ENCODE results near the gene KISS1. TPM values are rescaled to one million over a fixed set of nuclear protein-coding genes. Genes with fewer than 3 reads are reported as not detected.

KISS1 gene
- total RNA-seq, 1 experiment from 2014 or later: not detected

- no peak for DNase-seq (ENCODE audit: low spot score)
These were observed 55.2 kb downstream of the KISS1 start for GRCh38 chr1:204141131-204141530.

Other genes with a start within 250 kb of the KISS1 start
- gene SOX13, start 123.4 kb downstream of the KISS1 start, total RNA-seq (2014; rRNA removed; shearing (Covaris generic)): 1.4 TPM in 2 replicates
- 18.3 and 19.1 TPM in 2 replicates for gene ETNK2, start 44.4 kb downstream of the KISS1 start, total RNA-seq (2014; rRNA removed; shearing (Covaris generic))
- gene REN, start 30.2 kb downstream of the KISS1 start, total RNA-seq (2014; rRNA removed; shearing (Covaris generic)): not detected in 2 replicates
- gene GOLT1A, start 17.5 kb upstream of the KISS1 start, total RNA-seq (2014; rRNA removed; shearing (Covaris generic)): not detected in 2 replicates
- 1.2 and 3.4 TPM in 2 replicates for gene PLEKHA6, start 163.4 kb upstream of the KISS1 start, total RNA-seq (2014; rRNA removed; shearing (Covaris generic))
- gene PPP1R15B, start 215.3 kb upstream of the KISS1 start, total RNA-seq (2014; rRNA removed; shearing (Covaris generic)): 17.9 and 19.2 TPM in 2 replicates

All from H4 (cell line).